Retinal pigment epithelial cell (primary cell): Measurements from ENCODE around the gene ISG15.
"Not testable (repeated sequence)": the region's sequence is repeated elsewhere in the genome, so short reads cannot be mapped to it uniquely, and the experiment has no call there.

Source experiments
- DNase-seq: peaks from one replicate; pipeline ENCODE4 v3.0.0-alpha.2; 2010; ENCODE audit warnings: low read depth
- H3K4me3 ChIP-seq: 2 replicates; pipeline ENCODE4 v1.5.1; 2011; ENCODE audit warnings: mild to moderate bottlenecking, low read length, control low read depth, moderate library complexity
- TF ChIP-seq, protein P1 (sequence below): conservative IDR thresholded peaks from 2 replicates; pipeline ENCODE4 v1.5.1; 2011; ENCODE audit warnings: low read depth, low read length, control low read depth, inconsistent platforms

The ISG15 gene

DNA sequence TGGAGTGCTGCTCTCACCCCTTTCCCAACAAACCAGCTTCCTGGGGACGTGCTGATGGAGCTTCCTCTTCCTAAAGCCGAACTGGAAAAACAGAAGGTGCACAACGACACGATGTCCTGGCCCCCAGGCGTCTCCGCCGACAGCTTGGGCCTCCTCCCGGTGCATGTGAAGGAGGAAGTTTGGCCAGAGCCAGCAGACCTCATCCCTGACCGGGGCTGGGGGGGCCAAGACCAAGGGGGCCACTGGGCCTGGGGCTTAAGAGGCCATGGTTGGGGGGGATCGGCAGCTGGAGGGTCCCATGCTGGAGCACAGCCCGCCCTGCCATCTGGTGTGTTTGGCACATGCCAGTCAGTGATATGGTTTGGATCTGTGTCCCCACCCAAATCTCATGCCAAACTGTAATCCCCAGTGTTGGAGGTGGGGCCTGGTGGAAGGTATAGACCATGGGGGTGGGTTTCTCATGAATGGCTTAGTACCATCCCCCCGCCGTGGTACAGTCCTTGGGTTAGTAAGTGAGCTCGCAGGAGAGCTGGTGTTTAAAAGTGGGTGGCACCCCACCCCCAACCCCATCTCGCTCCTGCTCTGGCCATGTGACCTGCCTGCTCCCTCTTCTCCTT is 19.8 kb upstream of the ISG15 start:
- DNase-seq: no peak
- TF ChIP-seq, protein P1, sequence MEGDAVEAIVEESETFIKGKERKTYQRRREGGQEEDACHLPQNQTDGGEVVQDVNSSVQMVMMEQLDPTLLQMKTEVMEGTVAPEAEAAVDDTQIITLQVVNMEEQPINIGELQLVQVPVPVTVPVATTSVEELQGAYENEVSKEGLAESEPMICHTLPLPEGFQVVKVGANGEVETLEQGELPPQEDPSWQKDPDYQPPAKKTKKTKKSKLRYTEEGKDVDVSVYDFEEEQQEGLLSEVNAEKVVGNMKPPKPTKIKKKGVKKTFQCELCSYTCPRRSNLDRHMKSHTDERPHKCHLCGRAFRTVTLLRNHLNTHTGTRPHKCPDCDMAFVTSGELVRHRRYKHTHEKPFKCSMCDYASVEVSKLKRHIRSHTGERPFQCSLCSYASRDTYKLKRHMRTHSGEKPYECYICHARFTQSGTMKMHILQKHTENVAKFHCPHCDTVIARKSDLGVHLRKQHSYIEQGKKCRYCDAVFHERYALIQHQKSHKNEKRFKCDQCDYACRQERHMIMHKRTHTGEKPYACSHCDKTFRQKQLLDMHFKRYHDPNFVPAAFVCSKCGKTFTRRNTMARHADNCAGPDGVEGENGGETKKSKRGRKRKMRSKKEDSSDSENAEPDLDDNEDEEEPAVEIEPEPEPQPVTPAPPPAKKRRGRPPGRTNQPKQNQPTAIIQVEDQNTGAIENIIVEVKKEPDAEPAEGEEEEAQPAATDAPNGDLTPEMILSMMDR: no peak
- no peak overlapping the region for H3K4me3 ChIP-seq

- not testable (repeated sequence) for DNase-seq, H3K4me3 ChIP-seq
Measured at GRCh38 chr1:994546-994945, 18.8 kb upstream of the ISG15 start.

DNA sequence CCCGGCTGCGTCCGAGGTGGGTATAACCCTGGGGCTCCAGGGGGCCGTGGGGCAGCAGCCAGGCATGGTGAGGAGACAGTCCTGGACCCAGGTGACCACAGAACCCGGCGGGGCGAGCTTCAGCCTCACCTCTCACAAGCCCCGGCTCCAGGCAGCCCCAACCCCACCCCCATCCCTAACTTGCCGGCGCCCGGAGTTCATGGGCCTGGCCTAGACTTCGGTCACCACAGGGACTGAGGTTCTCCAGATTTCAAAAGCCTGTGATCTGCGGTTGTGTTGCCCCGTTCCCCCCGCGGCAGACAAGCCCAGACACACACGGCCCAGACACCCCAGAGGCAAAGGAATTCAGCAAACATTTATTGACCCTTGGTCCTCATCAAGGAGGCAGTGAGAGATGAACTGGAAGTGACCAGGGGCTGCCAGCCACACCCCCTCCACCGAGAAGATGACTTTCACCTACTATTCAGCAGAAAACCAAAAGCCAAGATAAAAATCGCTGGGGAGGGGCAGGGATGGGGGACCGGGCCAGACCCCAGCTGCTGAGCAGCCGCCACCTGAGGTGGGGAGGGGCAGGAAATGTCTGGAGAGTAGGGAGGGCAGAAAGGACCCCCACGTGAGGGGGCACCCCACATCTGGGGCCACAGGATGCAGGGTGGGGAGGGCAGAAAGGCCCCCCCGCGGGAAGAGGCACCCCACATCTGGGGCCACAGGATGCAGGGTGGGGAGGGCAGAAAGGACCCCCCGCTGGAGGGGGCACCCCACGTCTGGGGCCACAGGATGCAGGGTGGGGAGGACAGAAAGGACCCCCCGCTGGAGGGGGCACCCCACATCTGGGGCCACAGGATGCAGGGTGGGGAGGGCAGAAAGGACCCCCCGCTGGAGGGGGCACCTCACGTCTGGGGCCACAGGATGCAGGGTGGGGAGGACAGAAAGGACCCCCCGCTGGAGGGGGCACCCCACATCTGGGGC is 17.3 kb upstream of the ISG15 start:
- DNase-seq: no peak
- TF ChIP-seq, protein P1: no peak
- no peak overlapping the region for H3K4me3 ChIP-seq

- H3K4me3 ChIP-seq: no peak overlapping the region
- no peak for DNase-seq
- TF ChIP-seq, protein P1: no peak
Measured at GRCh38 chr1:996851-997712, 16.2 kb upstream of the ISG15 start.

DNA sequence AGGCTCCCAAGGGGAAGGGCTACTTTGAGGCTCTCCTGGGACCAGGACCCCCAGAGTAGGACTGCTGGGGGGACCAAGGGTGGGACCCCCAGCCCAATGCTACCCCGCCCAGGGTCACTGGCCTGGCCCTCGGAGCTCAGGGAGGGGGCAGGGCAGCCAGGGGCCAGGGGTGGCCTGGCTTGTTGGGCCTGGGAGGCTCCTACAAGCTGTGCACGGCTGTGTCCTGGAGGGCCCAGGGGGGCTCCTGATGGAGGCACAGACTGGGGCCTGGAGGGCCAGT is 15.6 kb upstream of the ISG15 start:
- H3K4me3 ChIP-seq: no peak overlapping the region
- no peak for DNase-seq
- TF ChIP-seq, protein P1: no peak

DNA sequence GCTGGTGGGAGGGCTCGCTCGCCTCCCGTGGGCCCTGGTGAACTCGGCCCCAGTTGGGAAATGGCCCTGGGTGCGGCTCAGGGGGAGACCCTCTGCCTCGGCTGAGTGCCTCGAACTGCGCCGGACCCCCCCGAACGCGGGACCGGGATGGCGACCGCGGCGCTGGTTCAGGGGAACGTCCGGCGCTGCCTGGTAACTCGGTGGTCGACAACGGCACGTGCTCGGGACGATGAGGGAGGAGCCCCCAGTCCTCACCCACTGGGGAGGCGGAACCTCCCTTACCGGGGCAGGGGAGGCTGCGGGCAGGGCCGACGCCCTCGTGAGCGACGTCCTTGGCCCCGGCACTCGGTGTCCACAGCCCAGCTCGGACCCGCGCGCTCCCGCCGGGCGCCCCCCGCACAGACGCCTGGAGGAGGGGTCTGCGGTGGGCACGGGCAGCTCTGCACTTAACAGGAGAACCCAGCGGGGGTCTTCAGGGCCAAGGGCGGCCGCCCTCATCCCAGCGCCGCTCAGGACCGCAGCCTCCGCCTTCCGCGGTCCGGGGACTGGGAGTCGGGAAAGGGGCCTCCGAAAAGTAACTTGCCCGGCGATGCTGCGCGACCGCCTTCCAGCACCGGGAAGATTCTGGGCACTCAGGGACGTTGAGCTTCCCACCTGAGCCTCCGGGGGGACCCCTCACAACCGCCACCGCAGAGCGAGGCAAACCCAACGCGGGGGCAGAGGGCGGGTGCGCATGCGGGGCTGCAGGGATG is 15.1 kb upstream of the ISG15 start:
- peak overlapping the region; percentile 46 for H3K4me3 ChIP-seq
- TF ChIP-seq, protein P1: peak; percentile 3
- no peak for DNase-seq

DNA sequence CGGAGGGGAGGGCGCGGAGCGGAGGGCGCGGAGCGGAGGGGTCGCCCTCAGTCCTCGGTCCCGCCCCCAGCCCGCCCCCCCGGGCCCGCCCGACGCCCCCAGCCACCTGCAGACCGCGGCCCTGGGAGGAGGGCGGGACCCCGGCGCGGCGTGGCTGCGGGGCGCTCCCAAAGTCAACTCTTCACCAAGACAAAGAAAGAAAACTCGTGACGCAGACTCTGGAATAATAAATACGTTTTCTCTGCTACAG is 14.6 kb upstream of the ISG15 start:
- no peak for DNase-seq
- peak overlapping the region; percentile 55 for H3K4me3 ChIP-seq
- TF ChIP-seq, protein P1: no peak
